SK-N-SH treated with all-trans-retinoic acid at 6 μM for 48 hours (cell line): ENCODE results near the gene VRK3.
A peak's percentile ranks its signal among the peaks of the same experiment; 100 is the strongest.

Experiments
- ATAC-seq: fragments of 200-7000 bp; cut with Tn5 transposase; 3 replicates; pipeline ENCODE4 v1.9.1; 2020; ENCODE audit warnings: mild to moderate bottlenecking, moderate library complexity
- BACH2 ChIP-seq: fragments of 250-450 bp; sonication (Bioruptor Pico); IDR thresholded peaks from 2 replicates; pipeline ENCODE4 v1.9.0; 2021; ENCODE audit warnings: mild to moderate bottlenecking, borderline replicate concordance
- CSDC2 ChIP-seq: fragments of 250-450 bp; sonication (Bioruptor Pico); IDR thresholded peaks from 2 replicates; pipeline ENCODE4 v1.5.0; 2020; ENCODE audit warnings: mild to moderate bottlenecking, moderate library complexity
- ESRRG ChIP-seq: fragments of 250-450 bp; sonication (Bioruptor Pico); IDR thresholded peaks from 2 replicates; pipeline ENCODE4 v1.6.1; 2021; ENCODE audit warnings: mild to moderate bottlenecking
- GLIS3 ChIP-seq: fragments of 250-450 bp; sonication (Bioruptor Pico); IDR thresholded peaks from 2 replicates; pipeline ENCODE4 v1.5.0; 2020; ENCODE audit warnings: mild to moderate bottlenecking, moderate library complexity
- ISL1 ChIP-seq: fragments of 250-450 bp; sonication (Bioruptor Pico); IDR thresholded peaks from 2 replicates; pipeline ENCODE4 v2.1.2; 2022; ENCODE audit warnings: mild to moderate bottlenecking, moderate library complexity
- OSR1 ChIP-seq: fragments of 250-450 bp; sonication (Bioruptor Pico); IDR thresholded peaks from 2 replicates; pipeline ENCODE4 v1.8.0; 2022; ENCODE audit warnings: moderate library complexity, mild to moderate bottlenecking, inconsistent platforms
- PPARA ChIP-seq: fragments of 250-450 bp; sonication (Bioruptor Pico); IDR thresholded peaks from 2 replicates; pipeline ENCODE4 v1.5.0; 2020; ENCODE audit warnings: mild to moderate bottlenecking, borderline replicate concordance
- RARB ChIP-seq: fragments of 250-450 bp; sonication (Bioruptor Pico); IDR thresholded peaks from 2 replicates; pipeline ENCODE4 v1.8.0; 2021; ENCODE audit warnings: mild to moderate bottlenecking, moderate library complexity
- SNAI2 ChIP-seq: fragments of 250-450 bp; sonication (Bioruptor Pico); IDR thresholded peaks from 2 replicates; pipeline ENCODE4 v1.5.0; 2020; ENCODE audit warnings: mild to moderate bottlenecking, moderate library complexity
- TCF4 ChIP-seq: fragments of 250-450 bp; sonication (Bioruptor Pico); IDR thresholded peaks from 2 replicates; pipeline ENCODE4 v1.8.0; 2021; ENCODE audit warnings: mild to moderate bottlenecking, moderate library complexity, borderline replicate concordance
- TOX ChIP-seq: fragments of 250-450 bp; sonication (Bioruptor Pico); IDR thresholded peaks from 2 replicates; pipeline ENCODE4 v1.8.0; 2021; ENCODE audit warnings: mild to moderate bottlenecking, moderate library complexity, borderline replicate concordance
- ZC3H10 ChIP-seq: fragments of 250-450 bp; sonication (Bioruptor Pico); IDR thresholded peaks from 2 replicates; pipeline ENCODE4 v1.5.1; 2021; ENCODE audit warnings: mild to moderate bottlenecking, moderate library complexity
- ZFP3 ChIP-seq: fragments of 250-450 bp; sonication (Bioruptor Pico); IDR thresholded peaks from 2 replicates; pipeline ENCODE4 v1.5.0; 2020; ENCODE audit warnings: mild to moderate bottlenecking, moderate library complexity
- ZFP30 ChIP-seq: fragments of 450-650 bp; formaldehyde crosslinking; IDR thresholded peaks from 2 replicates; pipeline ENCODE4 v1.5.0; 2022; ENCODE audit warnings: mild to moderate bottlenecking, moderate library complexity
- ZNF70 ChIP-seq: fragments of 450-650 bp; formaldehyde crosslinking; IDR thresholded peaks from 2 replicates; pipeline ENCODE4 v1.5.0; 2020; ENCODE audit warnings: mild to moderate bottlenecking, moderate library complexity
- ZNF8 ChIP-seq: fragments of 450-650 bp; formaldehyde crosslinking; IDR thresholded peaks from 2 replicates; pipeline ENCODE4 v1.5.0; 2020; ENCODE audit warnings: mild to moderate bottlenecking, moderate library complexity
- TF ChIP-seq, protein P1 (sequence below): fragments of 250-450 bp; sonication (Bioruptor Pico); IDR thresholded peaks from 2 replicates; pipeline ENCODE4 v1.5.1; 2020; ENCODE audit warnings: low read depth, mild to moderate bottlenecking, moderate library complexity
- TF ChIP-seq, protein P2 (sequence below): fragments of 250-450 bp; sonication (Bioruptor Pico); IDR thresholded peaks from 2 replicates; pipeline ENCODE4 v1.8.0; 2020; ENCODE audit warnings: mild to moderate bottlenecking, moderate library complexity, borderline replicate concordance
- TF ChIP-seq, protein P3 (sequence below): fragments of 250-450 bp; sonication (Bioruptor Pico); IDR thresholded peaks from 2 replicates; pipeline ENCODE4 v1.5.1; 2021; ENCODE audit warnings: mild to moderate bottlenecking, moderate library complexity

Gene VRK3

DNA sequence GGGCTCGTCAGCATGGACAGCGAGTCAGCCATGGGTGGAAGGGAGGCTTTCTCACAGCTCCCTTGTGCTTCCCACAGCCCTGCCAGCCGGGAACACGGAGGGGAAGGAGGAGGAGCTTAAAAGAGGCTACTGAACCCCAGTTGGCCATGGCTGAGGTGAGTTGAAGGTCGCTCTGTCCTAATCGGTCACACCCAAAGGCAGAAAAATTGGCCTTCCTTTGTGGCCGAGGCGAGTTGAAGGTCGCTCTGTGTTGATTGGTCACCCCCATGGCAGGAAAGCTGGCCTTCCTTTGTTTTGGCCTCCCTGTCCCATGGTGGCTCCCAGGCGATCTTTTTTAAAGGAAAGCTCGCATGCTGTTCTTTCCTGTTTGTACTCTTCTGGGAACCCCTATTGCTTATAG is 5.8 kb upstream of the VRK3 start:
- no peak for ATAC-seq
- no peak for TF ChIP-seq ZNF8 (CRISPR knock-in tag)

DNA sequence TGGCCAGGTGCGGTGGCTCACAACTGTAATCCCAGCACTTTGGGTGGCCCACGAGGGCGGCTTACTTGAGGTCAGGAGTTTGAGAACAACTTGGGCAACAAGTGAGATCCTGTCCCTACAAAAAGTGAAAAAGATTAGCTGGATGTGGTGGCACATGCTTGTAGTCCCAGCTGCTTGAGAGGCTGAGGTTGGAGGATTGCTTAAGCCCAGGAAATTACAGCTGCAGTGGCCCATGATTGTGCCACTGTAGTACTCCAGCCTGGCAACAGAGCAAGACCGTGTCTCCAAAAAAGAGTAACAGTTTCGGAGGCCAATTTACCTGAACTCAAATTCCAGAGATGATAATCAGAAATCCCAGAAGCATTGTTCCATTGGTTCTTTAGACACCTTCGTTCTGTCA is 5.1 kb upstream of the VRK3 start:
- ATAC-seq: no peak
- TF ChIP-seq ESRRG (CRISPR knock-in tag) (no peak), ZNF8 (CRISPR knock-in tag) (no peak), CSDC2 (CRISPR knock-in tag) (no peak), GLIS3 (no peak), SNAI2 (CRISPR knock-in tag) (no peak), OSR1 (CRISPR knock-in tag) (no peak), PPARA (CRISPR knock-in tag) (no peak), RARB (CRISPR knock-in tag) (no peak), TOX (CRISPR knock-in tag) (no peak), ZFP3 (no peak), ZNF70 (CRISPR knock-in tag) (no peak), TCF4 (CRISPR knock-in tag) (no peak), BACH2 (CRISPR knock-in tag) (no peak), ZFP30 (CRISPR knock-in tag) (no peak)
- TF ChIP-seq, protein P1, sequence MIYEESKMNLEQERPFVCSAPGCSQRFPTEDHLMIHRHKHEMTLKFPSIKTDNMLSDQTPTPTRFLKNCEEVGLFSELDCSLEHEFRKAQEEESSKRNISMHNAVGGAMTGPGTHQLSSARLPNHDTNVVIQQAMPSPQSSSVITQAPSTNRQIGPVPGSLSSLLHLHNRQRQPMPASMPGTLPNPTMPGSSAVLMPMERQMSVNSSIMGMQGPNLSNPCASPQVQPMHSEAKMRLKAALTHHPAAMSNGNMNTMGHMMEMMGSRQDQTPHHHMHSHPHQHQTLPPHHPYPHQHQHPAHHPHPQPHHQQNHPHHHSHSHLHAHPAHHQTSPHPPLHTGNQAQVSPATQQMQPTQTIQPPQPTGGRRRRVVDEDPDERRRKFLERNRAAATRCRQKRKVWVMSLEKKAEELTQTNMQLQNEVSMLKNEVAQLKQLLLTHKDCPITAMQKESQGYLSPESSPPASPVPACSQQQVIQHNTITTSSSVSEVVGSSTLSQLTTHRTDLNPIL (CRISPR knock-in tag): no peak
- TF ChIP-seq, protein P2, sequence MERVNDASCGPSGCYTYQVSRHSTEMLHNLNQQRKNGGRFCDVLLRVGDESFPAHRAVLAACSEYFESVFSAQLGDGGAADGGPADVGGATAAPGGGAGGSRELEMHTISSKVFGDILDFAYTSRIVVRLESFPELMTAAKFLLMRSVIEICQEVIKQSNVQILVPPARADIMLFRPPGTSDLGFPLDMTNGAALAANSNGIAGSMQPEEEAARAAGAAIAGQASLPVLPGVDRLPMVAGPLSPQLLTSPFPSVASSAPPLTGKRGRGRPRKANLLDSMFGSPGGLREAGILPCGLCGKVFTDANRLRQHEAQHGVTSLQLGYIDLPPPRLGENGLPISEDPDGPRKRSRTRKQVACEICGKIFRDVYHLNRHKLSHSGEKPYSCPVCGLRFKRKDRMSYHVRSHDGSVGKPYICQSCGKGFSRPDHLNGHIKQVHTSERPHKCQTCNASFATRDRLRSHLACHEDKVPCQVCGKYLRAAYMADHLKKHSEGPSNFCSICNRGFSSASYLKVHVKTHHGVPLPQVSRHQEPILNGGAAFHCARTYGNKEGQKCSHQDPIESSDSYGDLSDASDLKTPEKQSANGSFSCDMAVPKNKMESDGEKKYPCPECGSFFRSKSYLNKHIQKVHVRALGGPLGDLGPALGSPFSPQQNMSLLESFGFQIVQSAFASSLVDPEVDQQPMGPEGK (CRISPR knock-in tag): no peak
- TF ChIP-seq, protein P3, sequence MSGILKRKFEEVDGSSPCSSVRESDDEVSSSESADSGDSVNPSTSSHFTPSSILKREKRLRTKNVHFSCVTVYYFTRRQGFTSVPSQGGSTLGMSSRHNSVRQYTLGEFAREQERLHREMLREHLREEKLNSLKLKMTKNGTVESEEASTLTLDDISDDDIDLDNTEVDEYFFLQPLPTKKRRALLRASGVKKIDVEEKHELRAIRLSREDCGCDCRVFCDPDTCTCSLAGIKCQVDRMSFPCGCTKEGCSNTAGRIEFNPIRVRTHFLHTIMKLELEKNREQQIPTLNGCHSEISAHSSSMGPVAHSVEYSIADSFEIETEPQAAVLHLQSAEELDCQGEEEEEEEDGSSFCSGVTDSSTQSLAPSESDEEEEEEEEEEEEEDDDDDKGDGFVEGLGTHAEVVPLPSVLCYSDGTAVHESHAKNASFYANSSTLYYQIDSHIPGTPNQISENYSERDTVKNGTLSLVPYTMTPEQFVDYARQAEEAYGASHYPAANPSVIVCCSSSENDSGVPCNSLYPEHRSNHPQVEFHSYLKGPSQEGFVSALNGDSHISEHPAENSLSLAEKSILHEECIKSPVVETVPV (CRISPR knock-in tag): no peak

DNA sequence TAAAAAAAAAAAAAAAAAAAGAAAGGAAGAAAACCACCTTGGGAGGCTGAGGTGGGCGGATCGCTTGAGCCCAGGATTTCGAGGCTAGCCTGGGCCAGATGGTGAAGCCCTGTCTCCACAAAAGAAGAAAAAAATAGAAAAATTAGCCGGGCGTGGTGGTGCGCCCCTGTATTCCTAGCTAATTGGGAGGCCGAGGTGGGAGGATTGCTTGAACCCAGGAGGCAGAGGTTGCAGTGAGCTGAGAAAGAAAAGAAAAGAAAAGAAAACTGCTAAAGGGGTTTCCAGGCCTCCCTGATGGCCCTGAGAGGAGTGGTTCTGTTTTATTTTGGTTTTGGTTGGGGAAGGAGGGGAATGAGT is 1.4 kb upstream of the VRK3 start:
- TF ChIP-seq PPARA (CRISPR knock-in tag) (no peak), TCF4 (CRISPR knock-in tag) (no peak), SNAI2 (CRISPR knock-in tag) (no peak)
- no peak for ATAC-seq

DNA sequence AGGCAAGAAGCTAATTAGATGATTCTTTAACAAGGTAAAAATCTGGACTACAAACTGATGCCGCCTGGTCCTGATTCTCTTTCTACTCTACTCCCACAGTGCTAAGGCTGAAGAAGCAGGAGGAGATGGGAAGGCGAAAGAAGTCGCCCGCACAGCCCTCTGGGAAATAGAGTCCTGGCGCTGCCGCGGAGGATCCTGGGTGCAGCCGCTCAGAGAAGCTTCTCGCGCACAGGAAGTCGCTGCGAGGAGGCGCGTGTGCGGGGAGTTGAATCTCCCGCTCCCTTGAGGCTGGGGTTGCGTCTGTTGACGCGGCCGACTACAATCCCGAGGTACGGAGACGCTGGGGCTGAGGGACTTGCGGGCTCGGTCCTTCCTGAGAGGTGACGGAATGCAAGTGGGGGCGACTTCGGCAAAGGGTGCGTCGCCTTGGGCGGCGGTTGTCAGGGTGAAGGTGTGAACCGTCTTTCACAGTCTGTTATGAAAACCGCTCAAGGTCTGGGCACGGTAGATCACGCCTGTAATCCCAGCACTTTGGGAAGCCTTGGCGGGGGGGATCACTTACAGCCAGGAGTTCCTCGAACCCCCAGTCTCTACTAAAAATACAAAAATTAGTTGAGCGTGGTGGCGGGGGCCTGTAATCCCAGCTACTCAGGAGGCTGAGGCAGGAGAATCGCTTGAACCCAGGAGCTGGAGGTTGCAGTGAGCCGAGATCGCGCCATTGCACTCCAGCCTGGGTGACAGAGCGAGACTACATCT is 800 bp upstream of the VRK3 start, which contains the start of gene ZNF473:
ZNF473 (plus strand) TSS at position 212 of the 756 bp plus-strand sequence. CDS start 5,078 bp downstream, outside the sequence.
- peak; percentile 93 for ATAC-seq
- TF ChIP-seq TCF4 (CRISPR knock-in tag): no peak
- TF ChIP-seq ZFP3: 0 out of 2 replicates have a peak, but pooled peaks have one; percentile 16
- TF ChIP-seq CSDC2 (CRISPR knock-in tag): 0 out of 2 replicates have a peak, but pooled peaks have one; percentile 16

DNA sequence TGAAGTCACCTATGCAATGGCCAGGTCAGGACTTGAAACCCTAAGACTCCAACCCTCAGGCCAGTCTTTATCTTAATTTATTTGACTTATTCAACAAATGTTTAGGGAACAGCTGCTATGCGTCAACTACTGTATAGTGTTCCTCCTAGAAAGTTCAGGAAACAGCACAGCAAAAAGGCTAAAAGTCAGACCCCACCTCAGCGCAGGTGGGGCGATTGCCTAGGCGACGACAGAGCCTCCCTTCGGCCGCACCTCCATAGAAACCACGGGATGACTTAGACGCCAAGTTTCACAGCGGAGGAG is 502 bp downstream of the VRK3 start:
- no peak for TF ChIP-seq ISL1 (CRISPR knock-in tag)
- ATAC-seq: peak; percentile 31

DNA sequence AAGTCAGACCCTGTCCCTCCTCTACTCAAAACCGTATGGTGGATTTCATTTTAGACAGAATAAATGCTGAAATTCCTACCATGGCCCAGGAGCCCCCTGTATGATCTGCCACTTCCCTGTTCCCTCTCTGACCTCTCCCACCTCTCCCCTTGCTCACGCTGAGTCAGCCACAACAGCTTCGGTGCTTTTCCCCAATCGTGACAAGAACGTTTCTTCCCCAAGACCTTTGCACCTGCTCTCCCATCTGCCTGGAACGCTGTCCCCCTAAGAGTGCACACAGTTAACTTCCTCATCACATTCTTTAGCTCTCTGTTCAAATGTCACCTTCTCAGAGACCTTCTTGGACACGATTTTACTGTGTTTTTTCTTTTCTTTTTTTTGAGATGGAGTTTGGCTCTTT is 2.3 kb downstream of the VRK3 start:
- no peak for TF ChIP-seq TOX (CRISPR knock-in tag)
- no peak for TF ChIP-seq ZNF70 (CRISPR knock-in tag)
- TF ChIP-seq, protein P1 (CRISPR knock-in tag): no peak
- TF ChIP-seq ZNF8 (CRISPR knock-in tag): no peak
- no peak for TF ChIP-seq BACH2 (CRISPR knock-in tag)
- TF ChIP-seq, protein P3 (CRISPR knock-in tag): no peak
- TF ChIP-seq GLIS3: no peak
- no peak for TF ChIP-seq SNAI2 (CRISPR knock-in tag)
- TF ChIP-seq ZC3H10: no peak
- TF ChIP-seq, all 23 proteins: peak for 0
- no peak for ATAC-seq
